AG04450 (cell line): ENCODE results near the gene UBQLN3. TPM values are rescaled to one million over a fixed set of nuclear protein-coding genes. Genes with fewer than 3 reads are reported as not detected.

Experiments used
- CTCF ChIA-PET: fragments of 300-600, 350-600 bp; formaldehyde crosslinking; extraction: SDS; loops from one replicate; lab custom pipeline; 2022; ENCODE audit warnings: antibody characterized with exemption, inconsistent platforms; lab: Charles Lee
- POLR2A ChIA-PET: fragments of 350-600 bp; formaldehyde crosslinking; extraction: SDS; loops from one replicate; lab custom pipeline; 2021; ENCODE audit warnings: antibody characterized with exemption, inconsistent platforms; lab: Yijun Ruan, JAX
- DNase-seq: peaks from one replicate; pipeline ENCODE4 v3.0.0-alpha.2; 2011; ENCODE audit warnings: low read depth, low spot score
- H3K27ac ChIP-seq: one replicate; pipeline ENCODE4 v1.5.1; 2012; ENCODE audit warnings: low read depth, low read length, control low read depth
- H3K27me3 ChIP-seq: one replicate; pipeline ENCODE4 v1.6.0; 2012; ENCODE audit warnings: low read length; ENCODE audit not compliant: control insufficient read depth, insufficient read depth
- H3K4me3 ChIP-seq: 2 replicates; pipeline ENCODE4 v1.5.1; 2011; ENCODE audit warnings: mild to moderate bottlenecking, low read depth, low read length, control low read depth
- H3K9me3 ChIP-seq: 2 replicates; pipeline ENCODE4 v1.5.1; 2012; ENCODE audit warnings: low read length; ENCODE audit not compliant: control insufficient read depth, insufficient read depth
- CTCF ChIP-seq: IDR thresholded peaks from 2 replicates; pipeline ENCODE4 v1.5.1; 2011; ENCODE audit warnings: low read depth, low read length, control low read depth, inconsistent platforms
- polyA plus RNA-seq: library from polyadenylated mRNA; depleted of rRNA; stranded (reverse); fragments of >200 nt; gene quantifications from 2 replicates; pipeline ENCODE4 v1.2.3, GENCODE V29; 2011

The UBQLN3 gene
- polyA plus RNA-seq, 1 experiment = not detected

GRCh38 chr11:5534046-5534445 is 24.3 kb upstream of the UBQLN3 start:
- Histone ChIP-seq H3K9me3 (no peaks in the 10 kb centered on the region), H3K27me3 (peaks cover 4% of the 10 kb centered on the region), H3K27ac (no peak overlapping the region), H3K4me3 (no peak overlapping the region)
- TF ChIP-seq CTCF = no peak
- no peak for DNase-seq
- POLR2A ChIA-PET = no interaction called here
- CTCF ChIA-PET = interaction anchor here (0.5 to 1.1 kb wide), 2 partner anchors 12 to 829 kb away, joined by 3 read pairs; no protein-coding TSS in a partner anchor

- no peak for TF ChIP-seq CTCF
- Histone ChIP-seq H3K4me3 (no peak overlapping the region), H3K27me3 (peaks cover 4% of the 10 kb centered on the region), H3K27ac (no peak overlapping the region), H3K9me3 (no peaks in the 10 kb centered on the region)
- POLR2A ChIA-PET = no interaction called here
- no peak for DNase-seq
- CTCF ChIA-PET = no interaction called here
These were observed 21.5 kb upstream of the UBQLN3 start for GRCh38 chr11:5531053-5531831.

- TF ChIP-seq CTCF = no peak
- no peak for DNase-seq
- POLR2A ChIA-PET = no interaction called here
- peaks cover 4% of the 10 kb centered on the region for H3K27me3 ChIP-seq
- no peak overlapping the region for H3K27ac ChIP-seq
- CTCF ChIA-PET = no interaction called here
- no peaks in the 10 kb centered on the region for H3K9me3 ChIP-seq
- H3K4me3 ChIP-seq = no peak overlapping the region
These were observed 18.7 kb upstream of the UBQLN3 start for GRCh38 chr11:5528495-5528894.

GRCh38 chr11:5527716-5528115 is 18.0 kb upstream of the UBQLN3 start:
- Histone ChIP-seq H3K27me3 (no peaks in the 10 kb centered on the region), H3K27ac (no peak overlapping the region), H3K9me3 (no peaks in the 10 kb centered on the region), H3K4me3 (no peak overlapping the region)
- no peak for TF ChIP-seq CTCF
- POLR2A ChIA-PET = no interaction called here
- CTCF ChIA-PET = no interaction called here
- DNase-seq = no peak

- POLR2A ChIA-PET = no interaction called here
- Histone ChIP-seq H3K27me3 (no peaks in the 10 kb centered on the region), H3K9me3 (no peaks in the 10 kb centered on the region), H3K27ac (no peak overlapping the region), H3K4me3 (no peak overlapping the region)
- CTCF ChIA-PET = no interaction called here
- DNase-seq = no peak
- TF ChIP-seq CTCF = no peak
These were observed 15.0 kb upstream of the UBQLN3 start for GRCh38 chr11:5524756-5525155.
